CD14-positive monocyte (primary cell): ENCODE data around the gene NFATC2IP. TPM values are rescaled to one million over a fixed set of nuclear protein-coding genes. Genes with fewer than 3 reads are reported as not detected.

Source experiments
- DNase-seq, 3 donors: peaks; one replicate each; pipeline ENCODE4 v3.0.0-alpha.2; 2011 to 2022
- H2AFZ ChIP-seq: 2 replicates; pipeline ENCODE4 v1.6.0; 2012; ENCODE audit warnings: mild to moderate bottlenecking, low read depth, low read length, inconsistent platforms; ENCODE audit not compliant: insufficient read depth, poor library complexity, severe bottlenecking
- H3K27ac ChIP-seq, 2 donors: 1 replicate in 1 of 2; 2 replicates in 1 of 2; pipeline ENCODE4 v1.5.1; 2012 to 2013; ENCODE audit warnings: low read length in 2 of 2, control low read depth in 1 of 2, inconsistent platforms in 1 of 2, low read depth in 1 of 2, mild to moderate bottlenecking in 1 of 2
- H3K27me3 ChIP-seq, 2 donors: one replicate each; pipeline versions ENCODE4 v1.6.0 to v1.6.1; 2011 to 2013; ENCODE audit warnings: low read length in 2 of 2; ENCODE audit not compliant: control insufficient read depth in 2 of 2, insufficient read depth in 2 of 2
- H3K36me3 ChIP-seq, 2 donors: replicated peaks in 1 of 2; 1 replicate in 1 of 2; 2 replicates in 1 of 2; pipeline versions ENCODE4 v1.5.1 to v1.6.1; 2012 to 2013; ENCODE audit warnings: low read length in 2 of 2, control low read depth in 1 of 2, inconsistent platforms in 1 of 2, mild to moderate bottlenecking in 1 of 2; ENCODE audit not compliant: insufficient read depth in 2 of 2, control insufficient read depth in 1 of 2
- H3K4me1 ChIP-seq, 2 donors: 1 replicate in 1 of 2; 2 replicates in 1 of 2; pipeline versions ENCODE4 v1.5.1 to v1.6.1; 2012 to 2013; ENCODE audit warnings: low read length in 2 of 2, control low read depth in 1 of 2, inconsistent platforms in 1 of 2, mild to moderate bottlenecking in 1 of 2, moderate library complexity in 1 of 2; ENCODE audit not compliant: insufficient read depth in 2 of 2, control insufficient read depth in 1 of 2
- H3K4me2 ChIP-seq: replicated peaks from 2 replicates; pipeline ENCODE3; 2012; ENCODE audit warnings: low read length, moderate library complexity, mild to moderate bottlenecking; ENCODE audit not compliant: poor library complexity, severe bottlenecking; ENCODE audit errors: extremely low read depth
- H3K4me3 ChIP-seq, 3 experiments: fragments of 200-600 bp in 1 of 3; sonication (generic) in 1 of 3; replicated peaks in 1 of 3; 1 replicate in 2 of 3; 2 replicates in 1 of 3; pipeline ENCODE4 v1.5.1; 2011 to 2013; ENCODE audit warnings: low read length in 3 of 3, mild to moderate bottlenecking in 3 of 3, control low read depth in 2 of 3, low read depth in 2 of 3, inconsistent platforms in 1 of 3, moderate library complexity in 1 of 3
- H3K79me2 ChIP-seq: 2 replicates; pipeline ENCODE4 v1.6.0; 2012; ENCODE audit warnings: mild to moderate bottlenecking, control low read depth, inconsistent platforms, low read length, moderate library complexity; ENCODE audit not compliant: insufficient read depth
- H3K9ac ChIP-seq: 2 replicates; pipeline ENCODE4 v1.6.0; 2017; ENCODE audit warnings: low read length, mild to moderate bottlenecking; ENCODE audit not compliant: insufficient read depth, poor library complexity, severe bottlenecking
- H3K9me3 ChIP-seq, 2 donors: replicated peaks in 1 of 2; 1 replicate in 1 of 2; 2 replicates in 1 of 2; pipeline versions ENCODE4 v1.5.1 to v1.6.1; 2012 to 2013; ENCODE audit warnings: low read length in 2 of 2, control low read depth in 1 of 2; ENCODE audit not compliant: control insufficient read depth in 1 of 2, insufficient read depth in 1 of 2
- H4K20me1 ChIP-seq: 2 replicates; pipeline ENCODE4 v1.6.0; 2012; ENCODE audit warnings: mild to moderate bottlenecking, low read length, control low read depth, moderate library complexity; ENCODE audit not compliant: insufficient read depth
- H3K27ac Mint-ChIP-seq, 7 donors: one replicate each; pipeline ENCODE4 v1.8.0; 2020; ENCODE audit warnings: mild to moderate bottlenecking in 7 of 7, mixed read lengths in 7 of 7, moderate library complexity in 6 of 7, inconsistent platforms in 2 of 7
- H3K27me3 Mint-ChIP-seq, 3 donors: one replicate each; pipeline ENCODE4 v1.8.0; 2021 to 2022; ENCODE audit warnings: low read depth in 3 of 3, mild to moderate bottlenecking in 3 of 3, mixed read lengths in 3 of 3, moderate library complexity in 3 of 3, inconsistent platforms in 1 of 3
- H3K36me3 Mint-ChIP-seq, 2 donors: one replicate each; pipeline ENCODE4 v1.8.0; 2020; ENCODE audit warnings: mixed read lengths in 2 of 2, inconsistent platforms in 1 of 2, mild to moderate bottlenecking in 1 of 2
- H3K4me1 Mint-ChIP-seq: one replicate; pipeline ENCODE4 v1.8.0; 2020; ENCODE audit warnings: mild to moderate bottlenecking, mixed read lengths
- H3K4me3 Mint-ChIP-seq, 2 donors: one replicate each; pipeline ENCODE4 v1.8.0; 2020; ENCODE audit warnings: mild to moderate bottlenecking in 2 of 2, mixed read lengths in 2 of 2, moderate library complexity in 1 of 2
- H3K9me3 Mint-ChIP-seq, 7 donors: one replicate each; pipeline ENCODE4 v1.8.0; 2020 to 2022; ENCODE audit warnings: mixed read lengths in 7 of 7, mild to moderate bottlenecking in 6 of 7, moderate library complexity in 6 of 7, inconsistent platforms in 2 of 7
- CTCF ChIP-seq: fragments of 200-600 bp; IDR thresholded peaks from one replicate; pipeline ENCODE4 v1.8.0; 2022; ENCODE audit warnings: antibody characterized with exemption, mild to moderate bottlenecking
- WGBS: methylation state at CpG from one replicate; pipeline ENCODE4 v1.1.5; 2013; ENCODE audit warnings: missing lambda C conversion rate; ENCODE audit not compliant: insufficient coverage; 5-methylcytosine and 5-hydroxymethylcytosine counted together
- intact Hi-C, 2 donors: fragments of 100-400 bp; cut with micrococcal nuclease; formaldehyde crosslinking; loops; one replicate each; pipeline versions ENCODE4 v1.15.0 to v1.15.1; 2023
- polyA plus RNA-seq, 3 donors: library from polyadenylated mRNA; depleted of rRNA in 1 of 3; unstranded in 2 of 3; stranded (reverse) in 1 of 3; fragments of 300-500 nt in 2 of 3; fragments of >200 nt in 1 of 3; fragmentation: Illumina TruSeq in 2 of 3; gene quantifications; 1 replicate in 2 of 3; 2 replicates in 1 of 3; pipeline ENCODE4 v1.2.3, GENCODE V29; 2012 to 2021

The NFATC2IP gene
- polyA plus RNA-seq, 3 donors: 17.5 to 125 (median 18.4) TPM

GRCh38 chr16:28974007-28974436, 23.3 kb downstream of the NFATC2IP start:
- H3K36me3 Mint-ChIP-seq: peaks cover 28 to 31% of the 10 kb centered on the region in 2 donors
- peaks cover 28 to 38% of the 10 kb centered on the region in 2 donors for H3K4me1 ChIP-seq
- H3K4me1 Mint-ChIP-seq: peaks cover 38% of the 10 kb centered on the region
- intact Hi-C loops: no loop called here
- H3K27ac Mint-ChIP-seq: peak overlapping the region; percentile 92 to 96 (median 96)
- H3K4me3 ChIP-seq: peak overlapping the region; percentile 85 to 98 (median 92)
- H3K4me2 ChIP-seq: peak overlapping the region; percentile 99
- peaks cover 39% of the 10 kb centered on the region for H3K79me2 ChIP-seq
- peaks cover 0 to 2% (median 0%) of the 10 kb centered on the region in 7 donors for H3K9me3 Mint-ChIP-seq
- peak overlapping the region; percentile 95 for H3K9ac ChIP-seq
- H2AFZ ChIP-seq: peak overlapping the region; percentile 98
- H3K27me3 ChIP-seq: no peaks in the 10 kb centered on the region
- peak overlapping the region; percentile 91 to 94 for H3K4me3 Mint-ChIP-seq
- 0% methylated on average over 9 of the region's 17 CpGs for WGBS
- peak; percentile 58 for TF ChIP-seq CTCF
- peaks cover 26% of the 10 kb centered on the region for H4K20me1 ChIP-seq
- H3K9me3 ChIP-seq: no peaks in the 10 kb centered on the region
- DNase-seq: peak; percentile 10 to 34 (median 26)
- peaks cover 0 to 1% (median 0%) of the 10 kb centered on the region in 3 donors for H3K27me3 Mint-ChIP-seq
- peaks cover 19 to 27% of the 10 kb centered on the region in 2 donors for H3K36me3 ChIP-seq
- H3K27ac ChIP-seq: peak overlapping the region; percentile 74 to 93

- H3K4me3 ChIP-seq: peak within 1 kb of the TSS; percentile 85 to 98 (median 92)
- H3K36me3 ChIP-seq: peaks cover 24 to 32% of the 10 kb centered on the region in 2 donors
- Mint-ChIP-seq H3K36me3 (peaks cover 33 to 37% of the 10 kb centered on the region in 2 donors), H3K9me3 (peaks cover 0 to 2% (median 0%) of the 10 kb centered on the region in 7 donors), H3K27ac (peak within 1 kb of the TSS; percentile 92 to 96 (median 96)), H3K4me3 (peak within 1 kb of the TSS; percentile 91 to 94), H3K4me1 (peaks cover 38% of the 10 kb centered on the region), H3K27me3 (no peaks in the 10 kb centered on the region)
- no peaks in the 10 kb centered on the region for H3K9me3 ChIP-seq
- intact Hi-C loops: no loop called here
- peak within 1 kb of the TSS; percentile 95 for H3K9ac ChIP-seq
- H3K27me3 ChIP-seq: no peaks in the 10 kb centered on the region
- H3K4me2 ChIP-seq: peak within 1 kb of the TSS; percentile 99
- DNase-seq: peak; percentile 95 to 99 (median 98)
- peak within 1 kb of the TSS; percentile 98 for H2AFZ ChIP-seq
- H4K20me1 ChIP-seq: peaks cover 29% of the 10 kb centered on the region
- TF ChIP-seq CTCF: no peak
- H3K4me1 ChIP-seq: peaks cover 28 to 38% of the 10 kb centered on the region in 2 donors
- H3K79me2 ChIP-seq: peaks cover 39% of the 10 kb centered on the region
- peak within 1 kb of the TSS; percentile 74 to 93 for H3K27ac ChIP-seq
- WGBS: under 1% methylated on average over 60 of the region's 60 CpGs
Observed at GRCh38 chr16:28974437-28975157, 23.9 kb downstream of the NFATC2IP start, which contains the start of gene SPNS1. Gene SPNS1, plus strand, starts transcription at chr16:28974778. Its CDS starts 374 bp downstream, at chr16:28975152.
